GM19023 (cell line): ENCODE measurements around the gene CHPF.

Source experiments
- ATAC-seq: cut with Tn5 transposase; IDR thresholded peaks from one replicate; pipeline ENCODE4 v1.9.1; 2021; ENCODE audit warnings: mild to moderate bottlenecking, moderate library complexity; ENCODE audit not compliant: unreplicated experiment

Gene CHPF

DNA sequence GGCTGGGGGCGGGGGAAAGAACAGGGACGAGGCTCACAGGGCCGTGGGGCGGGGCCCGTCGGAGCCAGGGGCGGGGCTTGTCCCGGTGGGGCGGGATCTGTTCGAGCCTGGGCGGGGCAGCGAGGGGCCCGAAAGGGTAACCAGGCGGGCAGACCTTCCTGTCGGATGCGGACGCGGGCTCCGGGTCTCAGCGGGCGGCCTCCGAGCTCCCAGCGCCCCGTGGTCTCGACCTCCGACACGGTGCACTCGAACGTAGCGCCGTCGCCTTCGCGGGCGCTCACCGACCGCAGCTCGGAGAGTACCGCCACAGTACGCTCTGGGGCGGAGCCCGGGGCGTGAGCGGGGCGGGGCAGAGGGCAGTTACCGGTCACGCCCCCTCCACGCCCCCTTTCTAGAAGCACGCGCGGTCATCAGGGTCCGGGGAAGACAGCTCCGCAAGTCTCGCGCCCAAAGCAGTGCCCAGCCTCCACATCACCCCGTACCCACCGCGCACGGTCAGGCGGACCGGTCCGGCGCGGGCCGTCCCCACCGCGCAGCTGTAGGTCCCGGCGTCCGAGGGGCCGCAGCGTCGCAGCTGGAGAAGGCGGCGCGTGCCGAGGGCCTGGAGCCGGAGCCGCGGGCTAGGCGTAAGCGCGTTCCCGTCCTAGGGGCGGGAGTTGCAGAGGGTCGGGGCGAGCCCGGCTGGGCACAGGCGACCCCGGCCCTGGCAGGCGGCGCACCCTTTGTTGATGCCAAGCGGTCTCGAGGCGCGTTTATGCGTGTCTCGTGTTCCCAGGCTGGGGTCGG is 9.0 kb upstream of the CHPF start:
- peak; percentile 91 for ATAC-seq

DNA sequence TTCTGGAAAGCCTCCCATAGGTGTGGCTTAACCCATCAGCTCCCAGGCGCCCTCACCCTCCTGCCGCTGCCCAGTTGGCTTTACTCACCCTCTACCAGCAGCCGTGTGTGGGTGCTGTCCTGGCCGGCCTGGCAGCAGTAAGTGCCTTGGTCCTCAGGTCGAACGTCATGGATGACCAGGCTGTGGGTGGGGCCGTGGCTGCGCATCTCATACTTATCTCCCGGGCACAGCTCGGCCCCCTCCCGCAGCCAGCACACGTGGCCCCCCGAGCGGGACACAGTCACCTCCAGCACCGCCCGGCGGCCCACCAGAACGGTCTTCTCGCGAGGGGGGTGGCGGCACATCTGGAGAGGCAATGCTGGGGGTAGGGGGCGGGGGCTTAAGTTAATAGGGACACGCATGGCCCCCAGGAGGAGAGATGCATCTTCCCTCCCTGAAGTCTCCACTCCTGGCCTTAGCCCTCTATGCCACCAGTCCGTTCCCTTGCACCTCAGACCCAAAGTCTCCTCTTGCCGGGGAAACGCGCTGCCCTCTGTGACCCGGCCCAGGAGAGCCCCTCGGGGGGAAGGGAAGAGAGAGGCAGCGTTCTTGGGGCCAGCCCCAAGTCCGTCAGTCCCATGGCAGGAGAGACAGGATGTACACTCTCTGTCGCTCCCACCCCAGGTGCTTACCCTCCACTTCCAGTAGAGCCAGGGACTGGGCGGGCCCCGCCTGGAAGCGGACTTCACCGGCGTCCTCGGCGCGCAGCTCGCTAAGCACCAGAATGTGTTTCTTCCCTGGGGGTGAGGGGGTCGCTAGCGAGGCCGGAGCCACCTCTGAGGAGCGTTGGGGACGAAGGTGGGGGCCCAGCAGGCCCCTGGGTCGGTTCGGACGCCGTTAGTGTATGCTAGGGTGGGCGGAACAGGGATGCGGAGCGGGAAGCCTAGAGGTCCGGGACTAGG is 8.1 kb upstream of the CHPF start:
- ATAC-seq: peak; percentile 3

DNA sequence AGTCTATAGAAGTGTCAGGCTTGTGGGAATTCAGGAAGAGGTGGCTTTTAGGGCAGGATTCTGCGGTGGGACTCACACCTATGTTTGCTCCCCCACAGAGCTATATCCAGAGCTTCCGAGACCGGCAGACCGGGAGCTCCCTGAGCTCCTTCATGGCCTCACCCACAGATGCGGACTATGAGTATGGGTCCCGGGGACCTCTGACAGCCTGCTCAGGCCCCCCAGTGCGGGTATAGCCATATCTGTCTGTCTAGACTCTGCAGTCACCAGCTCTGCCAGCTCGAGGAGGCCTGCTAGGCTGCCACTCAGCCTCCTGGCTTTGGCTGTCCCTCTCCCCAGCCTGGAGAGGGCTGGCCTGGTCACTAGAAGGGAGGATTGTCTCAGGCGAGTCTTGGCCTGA is 6.0 kb upstream of the CHPF start:
- no peak for ATAC-seq

DNA sequence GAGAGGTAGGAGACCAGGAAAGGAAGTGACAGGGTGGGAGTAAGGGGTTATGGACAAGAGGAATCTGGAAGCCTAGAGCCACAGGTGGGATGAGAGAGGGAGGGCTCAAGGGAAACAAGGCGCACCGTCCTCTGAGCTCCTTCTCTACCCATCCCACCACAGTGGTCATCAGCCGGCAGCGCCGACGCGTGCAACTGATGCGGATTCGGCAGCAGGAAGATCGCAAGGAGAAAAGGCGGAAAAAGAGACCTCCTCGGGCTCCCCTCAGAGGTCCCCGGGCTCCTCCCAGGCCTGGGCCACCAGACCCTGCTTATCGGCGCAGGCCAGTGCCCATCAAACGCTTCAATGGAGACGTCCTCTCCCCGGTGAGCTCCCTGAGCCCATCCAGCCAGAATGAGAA is 5.4 kb upstream of the CHPF start:
- ATAC-seq: no peak

DNA sequence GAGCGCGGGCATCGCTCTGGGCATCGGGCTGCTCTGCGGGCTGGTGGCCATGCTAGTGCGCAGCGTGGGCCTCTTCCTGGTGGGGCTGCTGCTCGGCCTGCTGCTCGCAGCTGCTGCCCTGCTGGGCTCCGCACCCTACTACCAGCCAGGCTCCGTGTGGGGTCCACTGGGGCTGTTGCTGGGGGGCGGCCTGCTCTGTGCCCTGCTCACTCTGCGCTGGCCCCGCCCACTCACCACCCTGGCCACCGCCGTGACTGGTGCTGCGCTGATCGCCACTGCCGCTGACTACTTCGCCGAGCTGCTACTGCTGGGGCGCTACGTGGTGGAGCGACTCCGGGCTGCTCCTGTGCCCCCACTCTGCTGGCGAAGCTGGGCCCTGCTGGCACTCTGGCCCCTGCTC is 4.0 kb upstream of the CHPF start:
- ATAC-seq: no peak

DNA sequence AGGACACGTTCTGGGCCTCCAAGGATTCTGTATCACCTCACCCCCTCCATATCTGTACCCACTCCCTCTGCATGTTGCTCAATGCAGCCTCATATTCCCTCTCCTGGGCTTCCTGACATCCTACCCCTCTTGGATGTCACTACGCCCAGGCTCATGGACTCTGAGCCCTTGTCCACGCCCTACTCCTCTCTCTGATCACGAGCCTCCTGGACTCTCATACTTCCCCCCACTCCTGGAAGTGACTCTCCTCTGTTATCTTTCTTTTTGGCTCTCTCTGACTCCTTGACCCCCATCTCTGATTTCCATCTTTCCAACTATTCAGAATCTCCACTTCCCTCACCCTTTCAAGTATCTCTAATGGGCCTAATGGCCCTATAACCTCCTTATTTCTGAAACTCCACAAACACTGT is 2.3 kb upstream of the CHPF start:
- no peak for ATAC-seq

DNA sequence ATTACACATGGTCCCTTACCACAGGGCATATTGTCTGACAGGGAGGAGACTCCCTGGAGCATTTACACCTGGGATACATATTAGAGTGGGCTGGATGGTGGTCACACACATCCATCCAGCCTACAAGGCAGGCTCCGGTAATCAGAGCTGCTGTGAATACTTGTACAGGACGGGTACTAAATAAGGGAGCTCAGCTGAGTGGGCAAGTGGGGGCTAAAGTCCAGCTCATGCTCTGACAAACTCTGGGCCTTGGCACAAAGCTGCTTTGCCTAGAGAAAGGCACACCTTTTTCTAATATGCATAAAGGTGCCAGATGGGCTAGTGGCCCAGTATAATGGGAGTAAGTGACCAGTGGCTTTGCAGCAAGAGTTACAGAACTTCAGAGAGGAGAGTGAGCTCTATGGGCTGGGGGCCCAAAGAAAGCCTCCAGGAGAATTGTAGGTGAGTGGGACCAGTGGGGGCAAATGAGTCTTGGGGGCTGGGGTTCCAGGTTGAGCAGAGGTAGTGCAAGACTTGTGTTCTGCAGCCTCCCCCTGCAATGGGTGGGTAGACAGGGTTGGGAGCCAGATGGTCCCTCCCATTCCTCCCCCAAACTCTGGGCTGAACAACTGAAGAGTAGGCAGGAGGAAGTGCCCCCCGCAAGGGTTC is 1.8 kb upstream of the CHPF start:
- ATAC-seq: no peak

DNA sequence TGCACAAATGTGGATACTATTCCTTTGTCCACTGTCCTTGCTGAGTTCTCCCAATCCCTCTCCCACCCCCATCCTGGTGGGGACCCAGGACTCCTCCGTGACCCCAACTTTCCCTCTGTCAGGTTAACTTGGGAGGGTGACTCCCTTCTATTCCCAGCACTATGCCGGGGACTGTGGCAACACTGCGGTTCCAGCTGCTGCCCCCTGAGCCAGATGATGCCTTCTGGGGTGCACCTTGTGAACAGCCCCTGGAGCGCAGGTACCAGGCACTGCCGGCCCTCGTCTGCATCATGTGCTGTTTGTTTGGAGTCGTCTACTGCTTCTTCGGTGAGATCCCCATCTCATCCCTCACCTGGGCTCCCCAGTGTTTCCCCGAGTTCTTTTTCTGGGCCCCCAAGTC is 958 bp upstream of the CHPF start:
- ATAC-seq: no peak

DNA sequence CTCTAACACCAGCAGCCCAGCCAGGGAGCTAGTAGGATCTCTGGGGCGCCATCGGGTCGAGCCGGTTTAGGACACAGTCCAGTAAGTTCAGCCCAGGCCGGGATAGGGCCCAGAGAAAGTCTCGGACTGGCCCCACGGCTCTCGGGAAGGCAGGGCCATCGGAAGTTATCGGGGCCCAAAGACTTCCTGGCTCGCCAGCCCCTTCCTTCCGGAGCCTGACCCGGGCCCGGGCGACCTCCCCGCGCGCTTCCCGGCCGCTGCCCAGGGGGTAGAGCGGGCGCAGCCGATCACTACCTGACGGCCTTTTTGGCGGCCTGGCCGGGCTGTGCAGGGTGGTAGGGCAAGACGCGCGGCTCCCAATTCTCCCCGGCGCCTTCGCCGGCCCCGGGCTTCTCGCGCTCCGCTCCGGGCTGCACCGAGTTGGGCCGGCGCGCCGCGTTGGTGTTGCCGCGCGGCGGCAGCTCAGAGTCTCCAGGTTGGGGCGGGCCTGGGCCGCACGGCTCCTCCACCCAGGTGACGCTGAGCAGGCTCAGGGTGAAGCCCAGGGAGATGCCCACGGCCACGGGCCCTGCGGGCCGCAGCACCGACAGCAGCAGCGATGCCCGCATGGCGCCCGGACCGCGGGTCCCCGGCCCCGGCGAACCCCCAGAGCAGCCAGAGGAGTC is 546 bp downstream of the CHPF start:
- peak; percentile 39 for ATAC-seq

DNA sequence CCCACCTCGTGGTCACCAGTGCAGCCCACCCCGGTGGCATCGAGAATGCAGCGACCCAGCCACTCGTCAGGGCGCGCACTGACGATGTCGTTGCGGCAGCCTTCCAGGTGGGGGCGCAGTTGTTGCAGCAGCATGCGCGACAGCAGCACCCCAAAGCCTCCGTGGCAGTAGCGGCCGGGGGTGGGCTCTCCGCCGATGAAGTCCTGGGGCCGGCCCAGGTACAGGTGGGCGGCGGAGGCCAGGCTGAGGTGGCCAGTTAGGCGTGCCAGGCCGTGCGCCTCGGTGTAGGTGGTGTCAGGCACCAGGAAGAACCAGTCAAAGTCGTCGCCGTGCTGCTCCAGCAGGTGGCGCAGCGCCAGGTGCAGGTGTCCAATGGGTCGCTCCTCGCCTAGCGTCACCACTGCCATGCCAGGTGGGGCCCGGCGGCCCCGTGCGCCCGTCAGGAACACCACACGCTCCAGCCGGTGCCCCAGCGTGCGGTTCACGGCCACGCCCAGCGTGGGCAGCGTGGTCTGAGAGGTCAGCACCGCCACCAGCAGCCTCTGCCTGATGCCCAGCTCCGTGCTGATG is 1.9 kb downstream of the CHPF start:
- peak; percentile 40 for ATAC-seq

DNA sequence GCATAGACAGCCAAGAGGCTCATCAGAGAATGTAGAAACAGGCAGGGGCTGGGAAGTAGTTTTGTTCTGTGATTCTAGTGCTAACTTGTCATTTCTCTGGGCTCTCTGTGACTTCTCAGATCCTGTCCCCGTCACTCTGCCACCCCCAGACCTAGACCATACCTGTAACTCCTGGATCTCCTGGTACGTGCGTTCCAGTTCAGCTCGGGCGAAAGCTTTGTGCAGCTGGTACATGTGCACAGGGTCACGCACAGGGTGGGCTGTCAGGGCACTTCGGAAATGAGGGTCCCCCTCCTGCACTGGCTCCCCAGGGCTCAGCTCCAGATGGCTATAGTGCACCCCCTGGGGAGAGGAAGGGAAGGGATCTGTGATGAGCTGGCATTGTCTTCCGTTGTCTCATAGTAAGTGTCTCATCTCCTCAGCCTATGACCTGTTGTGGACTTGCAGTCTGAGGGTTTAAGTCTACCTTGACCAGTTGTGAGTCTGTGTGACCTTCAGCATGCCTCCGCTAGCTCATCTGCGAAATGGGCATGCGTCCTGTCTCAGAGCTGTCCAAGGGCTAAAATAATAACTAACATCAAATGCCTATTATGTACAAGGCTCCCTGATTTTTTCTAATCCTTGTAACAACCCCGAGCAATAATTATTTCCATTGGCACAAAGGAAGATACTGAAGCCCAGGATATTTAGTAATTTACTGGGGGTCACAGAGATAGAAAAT is 2.7 kb downstream of the CHPF start:
- no peak for ATAC-seq

DNA sequence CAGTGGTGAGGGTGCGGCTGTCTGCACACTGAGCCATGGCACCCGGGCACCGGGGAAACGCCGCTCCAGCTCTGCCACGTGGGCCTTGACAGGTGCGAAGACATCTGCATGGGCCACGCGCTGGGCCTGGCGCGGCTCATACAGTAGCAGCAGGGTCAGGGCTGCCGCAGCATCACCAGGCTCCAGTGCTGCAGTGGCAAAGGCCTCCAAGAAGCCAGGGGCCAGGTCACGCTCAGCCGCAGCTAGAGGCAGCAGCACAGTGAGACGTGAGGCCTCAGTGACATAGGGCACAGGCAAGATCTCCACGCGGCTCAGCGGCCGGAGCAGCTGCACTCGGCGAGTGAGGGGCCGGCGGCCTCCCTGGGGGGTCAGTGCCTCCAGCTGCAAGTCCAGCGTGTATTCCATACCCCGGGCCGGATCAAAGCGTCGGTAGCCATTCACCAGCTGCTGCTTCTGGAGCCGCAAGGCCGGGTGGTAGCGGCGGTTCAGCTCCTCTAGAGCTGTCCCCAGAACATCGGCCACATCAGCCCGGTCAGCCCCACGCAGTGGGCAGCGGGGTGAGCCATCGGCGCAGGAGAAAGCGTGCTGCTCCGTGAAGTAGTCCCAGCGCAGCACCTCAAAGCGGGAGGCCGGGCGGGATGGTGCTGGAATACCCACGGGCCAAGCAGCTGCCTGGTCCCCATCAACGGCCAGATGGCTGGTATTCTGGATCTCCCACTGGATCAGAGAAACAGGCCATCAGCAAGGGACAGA is 3.5 kb downstream of the CHPF start:
- ATAC-seq: no peak

DNA sequence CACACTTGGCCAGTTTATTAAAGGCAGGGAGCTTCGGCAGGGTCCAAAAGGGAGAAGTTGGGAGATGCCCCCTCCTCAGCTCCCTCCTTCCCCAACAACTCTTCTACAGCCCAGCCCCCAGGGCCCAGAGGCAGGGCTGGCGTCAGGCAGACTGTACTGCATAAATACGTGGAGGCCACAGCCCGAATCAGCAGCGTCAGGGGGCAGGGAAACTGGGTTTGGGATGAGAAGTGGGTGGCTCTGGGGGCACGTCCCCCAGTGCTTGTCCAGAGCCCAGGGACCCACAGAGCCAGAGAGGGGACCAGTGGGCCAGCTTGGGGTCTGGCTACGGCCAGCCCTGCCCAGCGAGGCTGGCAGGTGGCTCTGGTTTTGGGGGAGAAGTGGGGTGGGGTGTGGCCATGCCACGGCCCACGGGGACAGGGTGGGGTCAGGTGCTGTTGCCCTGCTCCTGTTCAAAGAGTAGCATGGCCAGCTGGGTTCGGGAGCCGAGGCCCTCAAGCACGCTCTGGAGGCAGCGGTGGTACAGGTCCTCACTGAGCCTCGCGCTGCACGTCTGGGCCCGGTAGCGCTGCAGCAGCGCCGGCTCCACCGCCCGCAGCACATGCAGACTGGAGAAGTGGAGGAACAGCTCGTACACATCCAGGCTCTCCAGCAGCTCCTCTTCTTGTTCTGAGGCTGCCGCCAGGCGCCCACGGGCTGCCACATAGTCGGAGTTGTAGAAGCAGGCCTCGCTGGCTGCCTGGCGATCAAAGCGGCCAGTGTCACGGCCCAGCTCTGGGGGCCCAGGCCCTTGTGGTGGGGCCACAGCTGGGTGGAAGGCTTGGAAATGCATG is 4.4 kb downstream of the CHPF start:
- ATAC-seq: no peak

DNA sequence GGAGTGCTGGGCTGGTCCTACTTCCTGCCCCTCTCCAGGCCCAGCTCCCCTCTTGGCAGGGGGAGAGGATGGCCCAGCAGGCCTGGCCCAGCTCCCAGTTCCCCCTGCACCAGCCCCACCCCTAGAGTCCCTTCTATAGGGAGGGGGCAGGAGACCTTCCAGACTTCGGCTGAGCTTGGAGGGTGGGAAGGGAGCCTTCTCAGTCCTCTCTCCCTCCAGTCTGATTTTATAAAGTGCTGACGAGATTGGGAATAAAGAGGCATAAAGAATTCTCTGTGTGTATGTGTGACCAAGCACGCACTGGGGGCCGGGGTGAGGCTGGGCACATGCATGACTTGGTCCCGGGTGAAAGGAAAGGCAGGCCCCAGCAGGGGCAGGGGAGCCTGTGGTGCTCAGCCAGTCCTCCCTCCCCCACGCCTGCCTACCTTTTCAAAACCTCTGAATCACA is 5.1 kb downstream of the CHPF start:
- ATAC-seq: no peak

DNA sequence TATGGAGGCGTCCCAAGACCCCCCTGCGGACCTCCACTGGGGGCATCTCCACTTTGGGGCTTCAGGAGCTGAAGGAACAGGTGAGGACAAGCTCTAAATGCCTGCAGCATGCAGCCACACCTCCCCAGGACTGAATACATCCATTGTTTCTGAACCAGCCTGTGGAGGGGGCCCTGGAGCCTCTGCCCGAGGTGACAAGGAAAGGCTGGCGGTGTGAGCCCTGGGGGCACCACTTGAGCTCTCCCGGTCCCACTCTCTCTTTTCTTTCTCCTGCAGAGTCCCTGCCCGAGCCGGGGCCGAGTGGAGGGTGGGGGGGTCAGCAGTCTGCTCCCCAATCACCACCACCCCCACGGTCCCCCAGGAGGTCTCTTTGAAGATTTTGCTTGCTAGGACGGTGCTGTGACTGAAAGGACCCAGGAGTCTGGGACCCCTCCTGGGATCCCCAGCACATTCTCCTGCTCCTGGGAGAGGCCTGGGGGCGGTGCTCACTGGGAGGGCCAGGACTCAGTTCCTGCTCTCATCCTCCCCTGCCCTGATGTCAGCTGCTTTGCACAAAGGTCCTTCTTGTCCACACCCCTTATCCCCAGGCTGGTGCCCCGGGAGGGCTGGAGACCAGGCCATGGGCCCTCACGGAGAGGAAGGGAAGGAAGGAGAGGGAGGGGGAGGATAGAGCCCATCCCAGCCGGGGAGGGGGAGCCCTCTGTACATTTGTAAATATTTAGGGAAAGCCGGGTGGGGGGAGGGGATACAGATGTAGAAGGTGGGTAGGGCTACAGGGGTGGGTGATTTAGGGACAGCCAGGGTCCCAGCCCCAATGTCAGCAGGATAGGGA is 5.7 kb downstream of the CHPF start:
- ATAC-seq: no peak

DNA sequence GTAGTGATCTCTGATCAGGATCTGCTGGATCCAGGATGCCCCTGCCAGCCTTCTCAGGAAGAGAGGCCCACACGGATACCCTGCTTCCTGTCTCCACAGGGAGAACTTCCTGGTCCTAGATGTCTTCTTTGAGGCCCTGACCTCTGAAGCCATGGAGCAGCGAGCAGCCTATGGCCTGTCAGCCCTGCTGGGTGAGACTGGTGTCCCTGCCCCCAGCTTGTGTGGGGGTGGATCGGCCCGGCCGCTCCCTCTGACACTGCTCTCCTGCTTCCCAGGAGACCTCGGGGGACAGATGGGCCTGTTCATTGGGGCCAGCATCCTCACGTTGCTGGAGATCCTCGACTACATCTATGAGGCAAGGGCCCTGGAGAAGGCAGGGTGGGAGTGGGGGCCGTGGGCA is 6.6 kb downstream of the CHPF start:
- ATAC-seq: no peak

DNA sequence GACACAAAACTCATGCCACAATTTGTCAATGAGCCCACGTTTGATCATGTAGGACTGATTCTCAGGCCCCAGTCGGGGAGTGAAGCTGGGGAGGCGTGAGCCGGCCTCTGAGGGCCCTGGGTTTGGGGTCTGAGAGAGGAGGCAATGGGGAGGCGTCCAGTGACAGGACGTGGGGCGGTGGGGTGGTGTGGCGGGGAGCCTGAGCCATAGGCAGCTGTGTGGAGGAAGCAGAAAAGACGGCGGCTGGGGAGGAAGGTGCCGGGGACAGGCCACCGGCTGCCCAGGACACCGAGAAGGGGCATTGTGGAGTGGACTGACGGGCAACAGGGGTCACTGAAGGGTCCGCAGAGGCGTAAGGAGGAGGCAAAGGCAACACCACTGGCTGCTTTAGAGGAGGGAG is 7.2 kb downstream of the CHPF start:
- ATAC-seq: no peak
